ENCODE measurements around the gene PTPN22. TPM values are rescaled to one million over a fixed set of nuclear protein-coding genes. Genes with fewer than 3 reads are reported as not detected.

Gene PTPN22
- total RNA-seq, 2 experiments from 2014 or later = 27.5 to 53.5 TPM

DNA sequence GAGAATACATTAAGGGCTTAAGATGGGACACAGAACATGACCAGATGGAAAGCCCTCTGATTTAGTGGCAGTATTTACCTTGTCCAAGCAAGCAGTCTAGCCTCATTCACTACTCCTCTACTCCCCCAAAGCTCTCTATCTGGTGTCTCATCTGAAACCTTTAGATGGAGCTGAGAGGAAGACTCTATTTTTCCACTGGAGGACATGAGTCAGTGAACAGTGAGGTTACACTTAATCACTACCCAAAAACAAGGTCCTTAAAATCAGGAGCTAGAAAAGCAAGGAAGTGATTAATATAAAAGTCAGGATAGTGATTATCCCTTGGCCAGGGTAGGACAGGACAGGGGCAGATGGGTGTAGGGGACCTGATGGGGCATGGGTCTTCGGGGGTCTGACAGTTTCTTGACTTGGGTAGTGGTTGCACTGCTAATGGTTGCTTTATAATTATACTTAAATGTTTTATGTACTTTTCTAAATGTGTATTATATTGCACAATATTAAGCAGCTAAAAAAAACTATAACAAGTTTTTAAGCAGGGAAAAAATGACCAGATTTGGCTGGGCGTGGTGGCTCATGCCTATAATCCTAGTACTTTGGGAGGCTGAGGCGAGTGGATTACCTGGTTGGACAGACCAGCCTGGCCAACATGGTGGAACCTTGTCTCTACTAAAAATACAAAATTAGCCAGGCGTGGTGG, 3.0 kb downstream of the PTPN22 start:
- DNase-seq (ENCODE audit: low spot score) = no peak
- no TSS peak for BruUV-seq (replicated peaks)
- peaks cover 47% of the 10 kb centered on the region for H3K4me1 ChIP-seq (ENCODE audit: insufficient read depth, low read length, poor library complexity, severe bottlenecking)
- peaks cover 76% of the 10 kb centered on the region for H3K79me2 ChIP-seq (ENCODE audit: insufficient read depth, low read depth, low read length)
- ChIA-PET CTCF (ENCODE audit: unreplicated experiment) (interaction anchor here (1.7 to 2.5 kb wide), 2 partner anchors 9 to 12 kb away, joined by 4 to 10 read pairs; no protein-coding TSS in a partner anchor), POLR2A (interaction anchor here (0.8 to 3.5 kb wide), 8 partner anchors 8 to 66 kb away, joined by 3 to 57 read pairs (median 4); no protein-coding TSS in a partner anchor)
- no peak for TF ChIP-seq EZH2phosphoT487 (IDR thresholded peaks at IDR 0.05; ENCODE audit: borderline replicate concordance, low read depth, low read length)
- TF ChIP-seq, protein P1, sequence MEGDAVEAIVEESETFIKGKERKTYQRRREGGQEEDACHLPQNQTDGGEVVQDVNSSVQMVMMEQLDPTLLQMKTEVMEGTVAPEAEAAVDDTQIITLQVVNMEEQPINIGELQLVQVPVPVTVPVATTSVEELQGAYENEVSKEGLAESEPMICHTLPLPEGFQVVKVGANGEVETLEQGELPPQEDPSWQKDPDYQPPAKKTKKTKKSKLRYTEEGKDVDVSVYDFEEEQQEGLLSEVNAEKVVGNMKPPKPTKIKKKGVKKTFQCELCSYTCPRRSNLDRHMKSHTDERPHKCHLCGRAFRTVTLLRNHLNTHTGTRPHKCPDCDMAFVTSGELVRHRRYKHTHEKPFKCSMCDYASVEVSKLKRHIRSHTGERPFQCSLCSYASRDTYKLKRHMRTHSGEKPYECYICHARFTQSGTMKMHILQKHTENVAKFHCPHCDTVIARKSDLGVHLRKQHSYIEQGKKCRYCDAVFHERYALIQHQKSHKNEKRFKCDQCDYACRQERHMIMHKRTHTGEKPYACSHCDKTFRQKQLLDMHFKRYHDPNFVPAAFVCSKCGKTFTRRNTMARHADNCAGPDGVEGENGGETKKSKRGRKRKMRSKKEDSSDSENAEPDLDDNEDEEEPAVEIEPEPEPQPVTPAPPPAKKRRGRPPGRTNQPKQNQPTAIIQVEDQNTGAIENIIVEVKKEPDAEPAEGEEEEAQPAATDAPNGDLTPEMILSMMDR (conservative IDR thresholded peaks at IDR 0.05; ENCODE audit: low read length) = no peak
- H2AFZ ChIP-seq (ENCODE audit: low read length) = no peak overlapping the region
- H3K9me3 ChIP-seq (ENCODE audit: low read length) = no peaks in the 10 kb centered on the region
- no peaks in the 10 kb centered on the region for H3K9me2 ChIP-seq (ENCODE audit: insufficient read depth, low read length)
- no peak overlapping the region for H3K27ac ChIP-seq (ENCODE audit: low read depth, low read length, poor library complexity, severe bottlenecking)
- H4K20me1 ChIP-seq (ENCODE audit: insufficient read depth, low read length) = no peaks in the 10 kb centered on the region
- H3K4me3 ChIP-seq (ENCODE audit: low read depth, low read length, poor library complexity, severe bottlenecking) = peak overlapping the region; percentile 77
- peak overlapping the region; percentile 78 for H3K4me2 ChIP-seq (ENCODE audit: low read length)
- H3K36me3 ChIP-seq (ENCODE audit: insufficient read depth, low read length) = peaks cover 49% of the 10 kb centered on the region
- intact Hi-C loops (cut with micrococcal nuclease; ENCODE audit: unreplicated experiment) = no loop called here

DNA sequence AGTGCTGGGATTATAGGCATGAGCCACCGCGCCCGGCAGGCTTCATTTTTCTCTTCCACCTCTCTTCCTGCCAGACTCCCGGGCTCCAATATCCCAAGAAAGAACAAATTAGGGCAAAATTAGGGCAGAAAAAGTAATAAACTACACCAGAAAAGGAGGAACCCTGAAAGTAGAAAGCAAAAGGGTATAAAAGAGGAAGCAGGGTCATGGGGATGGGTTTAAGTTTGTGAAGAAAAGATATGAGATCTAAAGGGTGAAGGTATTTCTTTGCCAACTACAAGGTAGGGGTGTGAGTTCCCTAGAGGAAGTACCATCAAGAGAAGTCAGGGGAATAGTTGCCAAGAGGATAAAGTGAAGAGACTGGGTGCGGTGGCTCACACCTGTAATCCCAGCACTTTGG, 9.9 kb downstream of the PTPN22 start:
- H3K79me2 ChIP-seq (ENCODE audit: insufficient read depth, low read depth, low read length) = peaks cover 80% of the 10 kb centered on the region
- no peak for TF ChIP-seq EZH2phosphoT487 (IDR thresholded peaks at IDR 0.05; ENCODE audit: borderline replicate concordance, low read depth, low read length)
- TF ChIP-seq, protein P1 (conservative IDR thresholded peaks at IDR 0.05; ENCODE audit: low read length) = no peak
- POLR2A ChIA-PET = interaction anchor here (1.0 to 5.0 kb wide), 5 partner anchors 8 to 44 kb away, joined by 3 to 57 read pairs (median 3); no protein-coding TSS in a partner anchor
- H3K4me1 ChIP-seq (ENCODE audit: insufficient read depth, low read length, poor library complexity, severe bottlenecking) = peaks cover 66% of the 10 kb centered on the region
- H3K9me3 ChIP-seq (ENCODE audit: low read length) = no peaks in the 10 kb centered on the region
- H3K4me2 ChIP-seq (ENCODE audit: low read length) = peak overlapping the region; percentile 79
- H3K27ac ChIP-seq (ENCODE audit: low read depth, low read length, poor library complexity, severe bottlenecking) = peak overlapping the region; percentile 94
- no peak overlapping the region for H3K4me3 ChIP-seq (ENCODE audit: low read depth, low read length, poor library complexity, severe bottlenecking)
- intact Hi-C loops (cut with micrococcal nuclease; ENCODE audit: unreplicated experiment) = no loop called here
- BruUV-seq (replicated peaks) = no TSS peak
- H3K36me3 ChIP-seq (ENCODE audit: insufficient read depth, low read length) = peaks cover 58% of the 10 kb centered on the region
- H4K20me1 ChIP-seq (ENCODE audit: insufficient read depth, low read length) = no peaks in the 10 kb centered on the region
- CTCF ChIA-PET (ENCODE audit: unreplicated experiment) = no interaction called here
- H2AFZ ChIP-seq (ENCODE audit: low read length) = no peak overlapping the region
- no peaks in the 10 kb centered on the region for H3K9me2 ChIP-seq (ENCODE audit: insufficient read depth, low read length)
- DNase-seq (ENCODE audit: low spot score) = peak; percentile 39

DNA sequence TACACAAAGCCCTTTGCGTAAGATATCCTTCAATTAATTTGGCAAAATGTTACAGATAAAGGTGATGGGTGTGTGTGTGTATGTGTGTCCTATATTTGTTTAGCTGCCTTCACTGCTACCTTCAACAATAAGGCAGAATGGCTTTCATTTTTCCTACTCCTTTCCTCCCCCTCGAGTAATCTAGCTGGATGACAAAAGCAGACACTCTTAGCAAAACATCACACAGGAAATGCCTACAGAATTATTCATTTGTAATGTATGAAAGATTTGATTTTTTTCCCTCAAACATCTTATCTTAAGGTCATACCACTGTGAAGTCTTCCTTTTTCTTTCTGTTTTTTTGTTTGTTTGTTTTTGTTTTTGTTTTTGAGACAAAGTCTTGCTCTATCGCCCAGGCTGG, 10.6 kb downstream of the PTPN22 start:
- intact Hi-C loops (cut with micrococcal nuclease; ENCODE audit: unreplicated experiment) = no loop called here
- POLR2A ChIA-PET = interaction anchor here (0.8 to 5.0 kb wide), 9 partner anchors 9 to 86 kb away, joined by 3 to 57 read pairs (median 5); partner anchors contain the start of gene AP4B1
- CTCF ChIA-PET (ENCODE audit: unreplicated experiment) = interaction anchor here (0.8 kb wide), 1 partner anchor 9 kb away, joined by 4 read pairs; no protein-coding TSS in a partner anchor
- TF ChIP-seq EZH2phosphoT487 (IDR thresholded peaks at IDR 0.05; ENCODE audit: borderline replicate concordance, low read depth, low read length) = no peak
- TF ChIP-seq, protein P1 (conservative IDR thresholded peaks at IDR 0.05; ENCODE audit: low read length) = no peak
- DNase-seq (ENCODE audit: low spot score) = no peak
- Histone ChIP-seq H4K20me1 (ENCODE audit: insufficient read depth, low read length) (no peaks in the 10 kb centered on the region), H3K4me1 (ENCODE audit: insufficient read depth, low read length, poor library complexity, severe bottlenecking) (peaks cover 70% of the 10 kb centered on the region), H2AFZ (ENCODE audit: low read length) (0 out of 2 replicates have a peak overlapping the region, but pooled peaks have one; percentile 5), H3K27ac (ENCODE audit: low read depth, low read length, poor library complexity, severe bottlenecking) (peak overlapping the region; percentile 94), H3K9me3 (ENCODE audit: low read length) (no peaks in the 10 kb centered on the region), H3K36me3 (ENCODE audit: insufficient read depth, low read length) (peaks cover 58% of the 10 kb centered on the region), H3K79me2 (ENCODE audit: insufficient read depth, low read depth, low read length) (peaks cover 75% of the 10 kb centered on the region), H3K9me2 (ENCODE audit: insufficient read depth, low read length) (no peaks in the 10 kb centered on the region), H3K4me2 (ENCODE audit: low read length) (peak overlapping the region; percentile 79), H3K4me3 (ENCODE audit: low read depth, low read length, poor library complexity, severe bottlenecking) (peak overlapping the region; percentile 58)
- BruUV-seq (replicated peaks) = no TSS peak
